ENCODE measurements around the gene MISFA. TPM values are rescaled to one million over a fixed set of nuclear protein-coding genes. Genes with fewer than 3 reads are reported as not detected.

The MISFA gene
- total RNA-seq, 1 experiment from 2014 or later, result 5.0 TPM

GRCh38 chr11:18633256-18634139 lies 33.9 kb downstream of the MISFA start:
- H3K4me3 ChIP-seq (ENCODE audit: low read depth in 2 of 2, low read length in 2 of 2), result peak overlapping the region; percentile 97 to 99
- no peaks in the 10 kb centered on the region for H3K27me3 ChIP-seq (ENCODE audit: control insufficient read depth, insufficient read depth, low read length)
- CTCF ChIA-PET, result interaction anchor here (0.9 kb wide), 1 partner anchor 88 kb away, joined by 3 read pairs; no protein-coding TSS in a partner anchor
- BruUV-seq (replicated peaks), result TSS peak; percentile 88
- peaks cover 4% of the 10 kb centered on the region; the same call in 1 of the 2 replicates for H3K36me3 ChIP-seq (ENCODE audit: control insufficient read depth, insufficient read depth, low read length)
- POLR2A ChIA-PET, result interaction anchor here (0.5 to 0.7 kb wide), 4 partner anchors 89 to 1509 kb away, joined by 3 to 4 read pairs (median 3); no protein-coding TSS in a partner anchor
- in situ Hi-C loops (cut with HindIII; ENCODE audit: low pct_unique_long_range_greater_than_20kb, low sequenced_read_pairs), result no loop called here
- TF ChIP-seq, protein P1, sequence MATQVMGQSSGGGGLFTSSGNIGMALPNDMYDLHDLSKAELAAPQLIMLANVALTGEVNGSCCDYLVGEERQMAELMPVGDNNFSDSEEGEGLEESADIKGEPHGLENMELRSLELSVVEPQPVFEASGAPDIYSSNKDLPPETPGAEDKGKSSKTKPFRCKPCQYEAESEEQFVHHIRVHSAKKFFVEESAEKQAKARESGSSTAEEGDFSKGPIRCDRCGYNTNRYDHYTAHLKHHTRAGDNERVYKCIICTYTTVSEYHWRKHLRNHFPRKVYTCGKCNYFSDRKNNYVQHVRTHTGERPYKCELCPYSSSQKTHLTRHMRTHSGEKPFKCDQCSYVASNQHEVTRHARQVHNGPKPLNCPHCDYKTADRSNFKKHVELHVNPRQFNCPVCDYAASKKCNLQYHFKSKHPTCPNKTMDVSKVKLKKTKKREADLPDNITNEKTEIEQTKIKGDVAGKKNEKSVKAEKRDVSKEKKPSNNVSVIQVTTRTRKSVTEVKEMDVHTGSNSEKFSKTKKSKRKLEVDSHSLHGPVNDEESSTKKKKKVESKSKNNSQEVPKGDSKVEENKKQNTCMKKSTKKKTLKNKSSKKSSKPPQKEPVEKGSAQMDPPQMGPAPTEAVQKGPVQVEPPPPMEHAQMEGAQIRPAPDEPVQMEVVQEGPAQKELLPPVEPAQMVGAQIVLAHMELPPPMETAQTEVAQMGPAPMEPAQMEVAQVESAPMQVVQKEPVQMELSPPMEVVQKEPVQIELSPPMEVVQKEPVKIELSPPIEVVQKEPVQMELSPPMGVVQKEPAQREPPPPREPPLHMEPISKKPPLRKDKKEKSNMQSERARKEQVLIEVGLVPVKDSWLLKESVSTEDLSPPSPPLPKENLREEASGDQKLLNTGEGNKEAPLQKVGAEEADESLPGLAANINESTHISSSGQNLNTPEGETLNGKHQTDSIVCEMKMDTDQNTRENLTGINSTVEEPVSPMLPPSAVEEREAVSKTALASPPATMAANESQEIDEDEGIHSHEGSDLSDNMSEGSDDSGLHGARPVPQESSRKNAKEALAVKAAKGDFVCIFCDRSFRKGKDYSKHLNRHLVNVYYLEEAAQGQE (IDR thresholded peaks at IDR 0.05; ENCODE audit: insufficient read depth in 1 of 2, low read depth in 2 of 2, low read length in 1 of 2), result no peak
- TF ChIP-seq, protein P2, sequence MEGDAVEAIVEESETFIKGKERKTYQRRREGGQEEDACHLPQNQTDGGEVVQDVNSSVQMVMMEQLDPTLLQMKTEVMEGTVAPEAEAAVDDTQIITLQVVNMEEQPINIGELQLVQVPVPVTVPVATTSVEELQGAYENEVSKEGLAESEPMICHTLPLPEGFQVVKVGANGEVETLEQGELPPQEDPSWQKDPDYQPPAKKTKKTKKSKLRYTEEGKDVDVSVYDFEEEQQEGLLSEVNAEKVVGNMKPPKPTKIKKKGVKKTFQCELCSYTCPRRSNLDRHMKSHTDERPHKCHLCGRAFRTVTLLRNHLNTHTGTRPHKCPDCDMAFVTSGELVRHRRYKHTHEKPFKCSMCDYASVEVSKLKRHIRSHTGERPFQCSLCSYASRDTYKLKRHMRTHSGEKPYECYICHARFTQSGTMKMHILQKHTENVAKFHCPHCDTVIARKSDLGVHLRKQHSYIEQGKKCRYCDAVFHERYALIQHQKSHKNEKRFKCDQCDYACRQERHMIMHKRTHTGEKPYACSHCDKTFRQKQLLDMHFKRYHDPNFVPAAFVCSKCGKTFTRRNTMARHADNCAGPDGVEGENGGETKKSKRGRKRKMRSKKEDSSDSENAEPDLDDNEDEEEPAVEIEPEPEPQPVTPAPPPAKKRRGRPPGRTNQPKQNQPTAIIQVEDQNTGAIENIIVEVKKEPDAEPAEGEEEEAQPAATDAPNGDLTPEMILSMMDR (IDR thresholded peaks at IDR 0.05), result no peak
- TF ChIP-seq POLR2AphosphoS5 (IDR thresholded peaks at IDR 0.05; ENCODE audit: low read depth, low read length), result no peak
- TF ChIP-seq TCF7L2 (IDR thresholded peaks at IDR 0.05; ENCODE audit: low read depth, low read length), result no peak
- TF ChIP-seq SIN3A (IDR thresholded peaks at IDR 0.05; ENCODE audit: borderline replicate concordance, insufficient read depth, low read depth, low read length), result no peak
- H3K27ac ChIP-seq (ENCODE audit: low read length), result peak overlapping the region; percentile 93
- intact Hi-C loops (cut with micrococcal nuclease; ENCODE audit: unreplicated experiment), result no loop called here
- no peaks in the 10 kb centered on the region for H3K9me3 ChIP-seq (ENCODE audit: control insufficient read depth, insufficient read depth, low read depth, low read length)
- no peak for ATAC-seq
- peaks cover 8% of the 10 kb centered on the region for H3K4me1 ChIP-seq (ENCODE audit: control insufficient read depth, insufficient read depth, low read length)
- DNase-seq (ENCODE audit: low read depth, low spot score), result no peak

DNA sequence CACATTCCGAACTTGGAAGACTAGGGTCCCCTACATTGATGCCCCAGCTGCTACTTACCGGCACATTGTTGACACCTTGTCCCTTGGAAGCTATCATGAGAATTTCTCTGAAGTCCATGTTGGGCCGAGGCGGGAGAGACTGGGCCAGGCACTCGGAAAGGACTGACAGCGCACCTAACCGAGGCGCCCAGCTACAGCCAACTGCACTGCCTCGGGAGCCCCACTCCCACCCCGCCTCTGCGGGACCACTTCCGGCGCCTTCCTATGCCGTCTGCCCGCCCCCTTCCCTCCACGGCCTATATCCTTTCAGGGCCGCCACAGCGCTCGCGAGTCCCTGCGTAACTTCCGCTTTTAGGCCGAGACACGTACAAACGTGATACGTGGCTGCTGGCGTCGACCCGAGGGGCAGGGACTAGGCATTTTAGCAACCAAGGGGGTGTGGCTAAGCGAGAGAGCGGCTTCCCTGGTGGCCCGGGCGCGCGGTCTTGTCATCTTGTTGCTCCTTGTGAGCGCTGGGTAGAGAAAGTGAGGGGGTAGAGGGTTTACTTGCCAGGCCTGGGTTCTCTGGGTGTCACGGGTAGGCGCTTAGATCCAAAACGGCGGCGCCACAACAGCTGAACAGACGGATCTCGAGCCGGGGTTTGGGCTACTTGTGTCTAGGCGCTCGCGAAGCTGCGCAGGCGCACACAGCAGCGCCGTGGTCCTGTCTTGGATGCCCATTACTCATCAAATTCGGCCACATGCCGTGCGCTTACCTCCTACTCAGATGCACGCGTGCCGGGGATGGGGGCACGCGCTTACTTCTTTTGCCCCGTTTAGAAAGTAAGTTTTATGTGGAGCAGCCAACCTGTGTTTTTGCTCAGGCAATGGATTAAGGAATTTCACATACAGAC lies 34.8 kb downstream of the MISFA start, which contains the start of gene SPTY2D1:
Gene SPTY2D1 (minus strand): TSS at position 203 of the 893 bp plus-strand sequence. CDS start 85 bp downstream, at position 118.
- ChIA-PET CTCF (interaction anchor here (0.5 to 0.9 kb wide), 2 partner anchors 24 to 88 kb away, joined by 3 to 4 read pairs; no protein-coding TSS in a partner anchor), POLR2A (interaction anchor here (0.5 to 0.7 kb wide), 3 partner anchors 52 to 1508 kb away, joined by 3 to 6 read pairs (median 4); no protein-coding TSS in a partner anchor)
- Histone ChIP-seq H3K9me3 (ENCODE audit: control insufficient read depth, insufficient read depth, low read depth, low read length) (no peaks in the 10 kb centered on the region), H3K4me3 (ENCODE audit: low read depth in 2 of 2, low read length in 2 of 2) (peak within 1 kb of the TSS; percentile 97 to 99), H3K4me1 (ENCODE audit: control insufficient read depth, insufficient read depth, low read length) (peaks cover 8% of the 10 kb centered on the region), H3K36me3 (ENCODE audit: control insufficient read depth, insufficient read depth, low read length) (peaks cover 4% of the 10 kb centered on the region; the same call in 1 of the 2 replicates), H3K27me3 (ENCODE audit: control insufficient read depth, insufficient read depth, low read length) (no peaks in the 10 kb centered on the region), H3K27ac (ENCODE audit: low read length) (peak within 1 kb of the TSS; percentile 93)
- TSS peak; percentile 99 for BruUV-seq (replicated peaks)
- intact Hi-C loops (cut with micrococcal nuclease; ENCODE audit: unreplicated experiment) (no loop called here), in situ Hi-C loops (cut with HindIII; ENCODE audit: low pct_unique_long_range_greater_than_20kb, low sequenced_read_pairs) (no loop called here)
- ATAC-seq (peak; percentile 100), DNase-seq (ENCODE audit: low read depth, low spot score) (peak; percentile 88)
- TF ChIP-seq, protein P2 (IDR thresholded peaks at IDR 0.05), result no peak
- TF ChIP-seq SIN3A (IDR thresholded peaks at IDR 0.05; ENCODE audit: borderline replicate concordance, insufficient read depth, low read depth, low read length) (peak; percentile 96; the same call in 1 of the 2 replicates), TCF7L2 (IDR thresholded peaks at IDR 0.05; ENCODE audit: low read depth, low read length) (peak; percentile 52; the same call in 1 of the 2 replicates), POLR2AphosphoS5 (IDR thresholded peaks at IDR 0.05; ENCODE audit: low read depth, low read length) (peak; percentile 97)
- TF ChIP-seq, protein P1 (IDR thresholded peaks at IDR 0.05; ENCODE audit: insufficient read depth in 1 of 2, low read depth in 2 of 2, low read length in 1 of 2), result no peak
